Spleen (tissue), 11 donors: ENCODE results near the gene PDK2. TPM values are rescaled to one million over a fixed set of nuclear protein-coding genes. Genes with fewer than 3 reads are reported as not detected.

Experiments used
- DNase-seq: peaks from one replicate; pipeline ENCODE4 v3.0.0-alpha.2; 2020
- H3K27ac ChIP-seq, 8 donors: fragments of 200-600 bp; sonication (generic) in 7 of 8; 1 replicate in 4 of 8; 2 replicates in 4 of 8; pipeline versions ENCODE4 v1.5.0 to v1.8.0; 2016 to 2021; ENCODE audit warnings: inconsistent platforms in 4 of 8, mild to moderate bottlenecking in 4 of 8, moderate library complexity in 1 of 8
- H3K27me3 ChIP-seq, 7 donors: fragments of 200-600 bp; sonication (generic) in 6 of 7; replicated peaks in 1 of 7; 1 replicate in 4 of 7; 2 replicates in 3 of 7; pipeline versions ENCODE4 v1.5.0 to v1.8.0; 2016 to 2021; ENCODE audit warnings: inconsistent platforms in 3 of 7, mild to moderate bottlenecking in 1 of 7
- H3K36me3 ChIP-seq, 6 donors: fragments of 200-600 bp; sonication (generic) in 5 of 6; 1 replicate in 4 of 6; 2 replicates in 2 of 6; pipeline versions ENCODE4 v1.5.0 to v1.8.0; 2016 to 2021; ENCODE audit warnings: inconsistent platforms in 2 of 6
- H3K4me1 ChIP-seq, 6 donors: fragments of 200-600 bp; sonication (generic) in 5 of 6; 1 replicate in 3 of 6; 2 replicates in 3 of 6; pipeline versions ENCODE4 v1.5.0 to v1.8.0; 2016 to 2021; ENCODE audit warnings: inconsistent platforms in 3 of 6
- H3K4me3 ChIP-seq, 8 donors: fragments of 200-600 bp; sonication (generic) in 7 of 8; 1 replicate in 4 of 8; 2 replicates in 4 of 8; pipeline versions ENCODE4 v1.5.0 to v1.8.0; 2016 to 2021; ENCODE audit warnings: inconsistent platforms in 4 of 8, mild to moderate bottlenecking in 4 of 8, moderate library complexity in 2 of 8
- H3K9me3 ChIP-seq, 8 donors: fragments of 200-600 bp; sonication (generic) in 7 of 8; 1 replicate in 4 of 8; 2 replicates in 4 of 8; pipeline versions ENCODE4 v1.5.0 to v1.8.0; 2016 to 2021; ENCODE audit warnings: inconsistent platforms in 4 of 8
- CTCF ChIP-seq, 11 experiments: fragments of 200-600 bp in 7 of 11; fragments of 450-650 bp in 4 of 11; sonication (generic) in 4 of 11; IDR thresholded peaks in 8 of 11; conservative IDR thresholded peaks in 3 of 11; 1 replicate in 7 of 11; 2 replicates in 4 of 11; pipeline versions ENCODE4 v1.4.0 to v1.8.0; 2016 to 2021; ENCODE audit warnings: antibody characterized with exemption in 11 of 11, inconsistent platforms in 4 of 11, mild to moderate bottlenecking in 1 of 11
- POLR2A ChIP-seq, 3 donors: fragments of 450-650 bp; IDR thresholded peaks; one replicate each; pipeline ENCODE4 v1.5.1; 2017; ENCODE audit warnings: antibody characterized with exemption in 3 of 3, mild to moderate bottlenecking in 1 of 3
- POLR2AphosphoS5 ChIP-seq, 3 donors: sonication (generic); formaldehyde crosslinking; IDR thresholded peaks; one replicate each; pipeline ENCODE4 v1.5.1; 2017; ENCODE audit warnings: antibody characterized with exemption in 3 of 3
- WGBS, 5 donors: extraction: QIAGEN DNeasy Blood & Tissue Kit in 3 of 5; methylation state at CpG; one replicate each; pipeline versions ENCODE4 v1.1.5 to v1.1.7; 2013 to 2018; 5-methylcytosine and 5-hydroxymethylcytosine counted together
- intact Hi-C: fragments of 100-400 bp; cut with DNase I; formaldehyde crosslinking; loops from one replicate; pipeline ENCODE4 v1.15.0; 2023; ENCODE audit warnings: low total_unique reads
- polyA plus RNA-seq, 3 donors: library from polyadenylated mRNA; stranded (reverse); fragments of 200-250 nt; gene quantifications; one replicate each; pipeline ENCODE4 v1.2.1, GENCODE V29; 2013
- total RNA-seq, 7 donors: library from RNA; depleted of rRNA in 3 of 7; stranded (reverse); fragments of >200 nt in 3 of 7; fragmentation: NEBNext Ultra II Directional in 4 of 7; extraction: Animal tissue kit (Norgen Biotek cat#: 25700) in 4 of 7; gene quantifications; one replicate each; pipeline versions ENCODE4 v1.1.0 to v1.2.1, GENCODE V29; 2016 to 2021
- donor health status: healthy with polysubstance abuse.
- donor health status: DM: no; HTN: no; CAD: no; lungs with moderate emphysema.
- donor health status: DM: no; HTN: no; CAD: no.
- donor health status: Bipolar disorder and iron deficiency.
- donor health status: healthy.
- donor health status: DM: no; HTN: no; CAD: no.
- donor health status: DM: yes; HTN: yes; CAD: no.

The PDK2 gene
- total and polyA plus RNA-seq, 10 donors = 8.7 to 41.5 (median 24.3) TPM

- DNase-seq = peak; percentile 54
- H3K4me1 ChIP-seq = peaks cover 5 to 78% (median 33%) of the 10 kb centered on the region in 6 donors
- WGBS, 5 donors = 43 to 81% (median 72%) methylated on average over 10 of the region's 10 CpGs
Observed at GRCh38 chr17:50062293-50063243, 32.6 kb upstream of the PDK2 start.

GRCh38 chr17:50063561-50064252 is 31.4 kb upstream of the PDK2 start:
- DNase-seq = peak; percentile 54
- TF ChIP-seq CTCF (IDR thresholded peaks at IDR 0.05 in 8 of 11, conservative IDR thresholded peaks at IDR 0.05 in 3 of 11) = no peak
- no peak for TF ChIP-seq POLR2A (IDR thresholded peaks at IDR 0.05)
- no peak for TF ChIP-seq POLR2AphosphoS5 (IDR thresholded peaks at IDR 0.05)
- H3K4me1 ChIP-seq = peaks cover 5 to 66% (median 28%) of the 10 kb centered on the region in 6 donors
- peak overlapping the region; percentile 10 to 88 (median 67) for H3K27ac ChIP-seq
- no peak overlapping the region for H3K4me3 ChIP-seq
- WGBS, 5 donors = 92 to 96% (median 92%) methylated on average over 8 of the region's 8 CpGs
- peaks cover 0 to under 1% (median 0%) of the 10 kb centered on the region in 7 donors for H3K27me3 ChIP-seq
- H3K36me3 ChIP-seq = peaks cover 0 to 17% (median 0%) of the 10 kb centered on the region in 6 donors
- H3K9me3 ChIP-seq = no peaks in the 10 kb centered on the region
- intact Hi-C loops = no loop called here

More at GRCh38 chr17:50062293-50063243, 32.6 kb upstream of the PDK2 start:
- intact Hi-C loops = no loop called here
- TF ChIP-seq POLR2AphosphoS5 (IDR thresholded peaks at IDR 0.05) = peak in 2 of 3 donors; percentile 13 to 27
- TF ChIP-seq POLR2A (IDR thresholded peaks at IDR 0.05) = no peak
- no peak for TF ChIP-seq CTCF (IDR thresholded peaks at IDR 0.05 in 8 of 11, conservative IDR thresholded peaks at IDR 0.05 in 3 of 11)
- H3K9me3 ChIP-seq = no peaks in the 10 kb centered on the region
- H3K27ac ChIP-seq = peak overlapping the region; percentile 13 to 88 (median 67)
- peaks cover 0 to 7% (median 0%) of the 10 kb centered on the region in 6 donors for H3K36me3 ChIP-seq
- H3K4me3 ChIP-seq = no peak overlapping the region
- H3K27me3 ChIP-seq = peaks cover 0 to 12% (median 0%) of the 10 kb centered on the region in 7 donors

DNA sequence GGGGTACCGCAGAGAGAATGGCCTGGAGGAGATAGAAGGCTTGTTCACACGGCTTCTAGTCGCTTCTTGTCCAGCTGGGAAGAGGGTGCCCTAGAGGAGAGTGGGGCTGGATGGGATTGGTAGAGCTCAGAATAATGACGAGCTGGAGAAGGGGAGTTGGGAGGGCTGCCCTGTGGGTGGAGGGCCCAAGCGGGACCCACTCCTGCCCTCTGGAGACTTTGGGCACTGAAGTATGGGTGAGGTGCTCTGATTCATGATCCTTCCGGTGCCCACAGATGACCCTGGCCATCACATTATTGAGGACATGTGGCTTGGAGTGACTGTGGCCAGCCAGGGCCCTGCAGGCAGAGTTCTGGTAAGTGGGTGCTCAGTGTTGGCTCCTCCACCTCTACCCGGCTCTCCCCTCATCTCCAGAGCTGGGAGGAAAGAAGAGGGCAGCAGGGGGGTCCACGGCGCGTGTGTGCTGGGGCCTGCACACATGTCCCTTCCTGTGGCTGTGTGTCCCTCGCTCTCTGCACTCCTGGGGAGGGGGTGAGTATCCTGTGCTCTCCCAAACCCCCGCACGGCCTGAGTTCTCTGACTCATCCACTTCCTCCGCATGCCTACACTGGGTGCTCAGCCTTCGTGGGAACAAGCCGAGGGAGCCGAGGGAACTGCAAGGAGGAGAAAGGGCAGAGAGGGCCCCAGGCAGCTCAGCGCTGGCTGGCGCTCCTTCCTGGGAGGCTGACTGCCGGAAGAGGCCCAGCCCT is 30.7 kb upstream of the PDK2 start:
- peaks cover 5 to 59% (median 24%) of the 10 kb centered on the region in 6 donors for H3K4me1 ChIP-seq
- DNase-seq = peak; percentile 75

More for the DNA sequence above, 30.7 kb upstream of the PDK2 start:
- TF ChIP-seq CTCF (IDR thresholded peaks at IDR 0.05 in 8 of 11, conservative IDR thresholded peaks at IDR 0.05 in 3 of 11) (no peak), POLR2AphosphoS5 (IDR thresholded peaks at IDR 0.05) (peak; percentile 55 to 64 (median 63))
- peak overlapping the region; percentile 10 to 88 (median 67) for H3K27ac ChIP-seq
- H3K27me3 ChIP-seq = no peaks in the 10 kb centered on the region
- peaks cover 0 to 24% (median under 1%) of the 10 kb centered on the region in 6 donors for H3K36me3 ChIP-seq
- no peak overlapping the region for H3K4me3 ChIP-seq
- intact Hi-C loops = no loop called here
- WGBS, 5 donors = 50 to 73% (median 63%) methylated on average over 10 to 20 of the region's 20 CpGs
- H3K9me3 ChIP-seq = no peaks in the 10 kb centered on the region
